Activated B cell treated with CpG ODN at 0.5 μM for 24 hours (primary cell): ENCODE measurements around the gene LUC7L. TPM values are rescaled to one million over a fixed set of nuclear protein-coding genes. Genes with fewer than 3 reads are reported as not detected.
"Not testable (repeated sequence)": the region's sequence is repeated elsewhere in the genome, so short reads cannot be mapped to it uniquely, and the experiment has no call there.

Experiments
- ATAC-seq: fragments of 200-7000 bp; cut with Tn5 transposase; one replicate; pipeline ENCODE4 v1.10.0; 2021; ENCODE audit warnings: low read depth, mild to moderate bottlenecking, moderate library complexity
- CTCF ChIA-PET: fragments of 350-600 bp; sonication (Branson Sonifier 250); formaldehyde crosslinking; loops from one replicate; lab custom pipeline; 2021; ENCODE audit warnings: antibody characterized with exemption; lab: Charles Lee
- POLR2A ChIA-PET: fragments of 350-600 bp; sonication (Branson Sonifier 250); formaldehyde crosslinking; loops from one replicate; lab custom pipeline; 2021; ENCODE audit warnings: antibody characterized with exemption; lab: Charles Lee
- DNase-seq: peaks from one replicate; pipeline ENCODE4 v3.0.0; 2022
- H3K27ac Mint-ChIP-seq: one replicate; pipeline ENCODE4 v1.8.0; 2020; ENCODE audit warnings: mixed read lengths
- H3K27me3 Mint-ChIP-seq: one replicate; pipeline ENCODE4 v1.8.0; 2021; ENCODE audit warnings: mixed read lengths
- H3K36me3 Mint-ChIP-seq: one replicate; pipeline ENCODE4 v1.8.0; 2021; ENCODE audit warnings: low read depth, mixed read lengths
- H3K4me1 Mint-ChIP-seq: one replicate; pipeline ENCODE4 v1.8.0; 2021; ENCODE audit warnings: mixed read lengths
- H3K4me3 Mint-ChIP-seq: one replicate; pipeline ENCODE4 v1.8.0; 2020; ENCODE audit warnings: mild to moderate bottlenecking, mixed read lengths
- H3K9me3 Mint-ChIP-seq: one replicate; pipeline ENCODE4 v1.8.0; 2020; ENCODE audit warnings: mixed read lengths
- CTCF ChIP-seq: fragments of 200-600 bp; IDR thresholded peaks from one replicate; pipeline ENCODE4 v1.8.0; 2022; ENCODE audit warnings: antibody characterized with exemption, mild to moderate bottlenecking
- intact Hi-C: fragments of 100-400 bp; cut with micrococcal nuclease; formaldehyde crosslinking; loops from one replicate; pipeline ENCODE4 v1.15.1; 2024
- total RNA-seq: library from RNA; stranded (reverse); gene quantifications from 2 replicates; pipeline ENCODE4 v1.2.3, GENCODE V29; 2022

The LUC7L gene
- total RNA-seq, 1 donor from 2014 or later: 100 TPM

- CTCF ChIA-PET: interaction anchor here (1.8 kb wide), 1 partner anchor 113 kb away, joined by 5 read pairs; no protein-coding TSS in a partner anchor
- H3K9me3 Mint-ChIP-seq: no peaks in the 10 kb centered on the region
- no peak overlapping the region for H3K27ac Mint-ChIP-seq
- intact Hi-C loops: no loop called here
- no peaks in the 10 kb centered on the region for H3K27me3 Mint-ChIP-seq
- POLR2A ChIA-PET: no interaction called here
- no peak for TF ChIP-seq CTCF
- H3K4me3 Mint-ChIP-seq: no peak overlapping the region
- H3K4me1 Mint-ChIP-seq: no peaks in the 10 kb centered on the region
- H3K36me3 Mint-ChIP-seq: peaks cover 63% of the 10 kb centered on the region
- DNase-seq (no peak), ATAC-seq (no peak)
Measured at GRCh38 chr16:220021-220420, 9.2 kb downstream of the LUC7L start.

GRCh38 chr16:212999-213398 lies 16.2 kb downstream of the LUC7L start:
- no peak for DNase-seq
- no peak overlapping the region for H3K27ac Mint-ChIP-seq
- POLR2A ChIA-PET: no interaction called here
- H3K36me3 Mint-ChIP-seq: peaks cover 81% of the 10 kb centered on the region
- CTCF ChIA-PET: no interaction called here
- intact Hi-C loops: no loop called here
- TF ChIP-seq CTCF: no peak
- no peaks in the 10 kb centered on the region for H3K9me3 Mint-ChIP-seq
- H3K4me1 Mint-ChIP-seq: no peaks in the 10 kb centered on the region
- H3K4me3 Mint-ChIP-seq: no peak overlapping the region
- ATAC-seq: no peak
- no peaks in the 10 kb centered on the region for H3K27me3 Mint-ChIP-seq

- ATAC-seq, H3K9me3 Mint-ChIP-seq, POLR2A ChIA-PET, CTCF ChIA-PET, intact Hi-C loops, H3K27me3 Mint-ChIP-seq, H3K4me1 Mint-ChIP-seq, H3K4me3 Mint-ChIP-seq, H3K27ac Mint-ChIP-seq, DNase-seq: not testable (repeated sequence)
- H3K36me3 Mint-ChIP-seq: peaks cover 84% of the 10 kb centered on the region
Measured at GRCh38 chr16:211631-212180, 17.5 kb downstream of the LUC7L start.

GRCh38 chr16:209359-209758 lies 19.9 kb downstream of the LUC7L start:
- CTCF ChIA-PET, H3K27me3 Mint-ChIP-seq, intact Hi-C loops, ATAC-seq, H3K27ac Mint-ChIP-seq, H3K9me3 Mint-ChIP-seq, H3K4me3 Mint-ChIP-seq, DNase-seq, POLR2A ChIA-PET, H3K4me1 Mint-ChIP-seq: not testable (repeated sequence)
- peaks cover 88% of the 10 kb centered on the region for H3K36me3 Mint-ChIP-seq

GRCh38 chr16:204046-204445 lies 25.2 kb downstream of the LUC7L start:
- H3K4me3 Mint-ChIP-seq, H3K9me3 Mint-ChIP-seq, intact Hi-C loops, CTCF ChIA-PET, H3K27me3 Mint-ChIP-seq, ATAC-seq, H3K27ac Mint-ChIP-seq, DNase-seq, H3K4me1 Mint-ChIP-seq, POLR2A ChIA-PET: not testable (repeated sequence)
- peaks cover 81% of the 10 kb centered on the region for H3K36me3 Mint-ChIP-seq

- intact Hi-C loops: no loop called here
- H3K27me3 Mint-ChIP-seq: no peaks in the 10 kb centered on the region
- no peaks in the 10 kb centered on the region for H3K9me3 Mint-ChIP-seq
- ATAC-seq (no peak), DNase-seq (no peak)
- CTCF ChIA-PET: no interaction called here
- H3K27ac Mint-ChIP-seq: no peak overlapping the region
- POLR2A ChIA-PET: interaction anchor here (0.6 kb wide), 1 partner anchor 11 kb away, joined by 6 read pairs; no protein-coding TSS in a partner anchor
- H3K4me3 Mint-ChIP-seq: no peak overlapping the region
- peaks cover 81% of the 10 kb centered on the region for H3K36me3 Mint-ChIP-seq
- no peaks in the 10 kb centered on the region for H3K4me1 Mint-ChIP-seq
- TF ChIP-seq CTCF: no peak
Measured at GRCh38 chr16:203246-203645, 26.0 kb downstream of the LUC7L start.

GRCh38 chr16:200388-200787 lies 28.9 kb downstream of the LUC7L start:
- Mint-ChIP-seq H3K27ac (no peak overlapping the region), H3K4me3 (no peak overlapping the region), H3K27me3 (no peaks in the 10 kb centered on the region), H3K36me3 (peaks cover 76% of the 10 kb centered on the region), H3K4me1 (no peaks in the 10 kb centered on the region), H3K9me3 (no peaks in the 10 kb centered on the region)
- TF ChIP-seq CTCF: no peak
- intact Hi-C loops: no loop called here
- ATAC-seq: no peak
- DNase-seq: no peak
- POLR2A ChIA-PET: no interaction called here
- CTCF ChIA-PET: no interaction called here
